Liver (tissue), 9 donors: ENCODE results near the gene PFDN2. TPM values are rescaled to one million over a fixed set of nuclear protein-coding genes. Genes with fewer than 3 reads are reported as not detected.

Source experiments
- DNase-seq: peaks from one replicate; pipeline ENCODE4 v3.0.0-alpha.2; 2017; ENCODE audit warnings: low spot score
- H3K27ac ChIP-seq, 2 donors: one replicate each; pipeline ENCODE4 v1.7.0; 2013; ENCODE audit warnings: inconsistent platforms in 2 of 2, low read length in 2 of 2, control low read depth in 1 of 2, low read depth in 1 of 2, mild to moderate bottlenecking in 1 of 2
- H3K27me3 ChIP-seq, 4 donors: one replicate each; pipeline versions ENCODE4 v1.6.1 to v1.7.0; 2013; ENCODE audit warnings: low read length in 3 of 4, inconsistent platforms in 1 of 4, mild to moderate bottlenecking in 1 of 4, moderate library complexity in 1 of 4; ENCODE audit not compliant: control insufficient read depth in 4 of 4, insufficient read depth in 4 of 4
- H3K36me3 ChIP-seq, 4 donors: one replicate each; pipeline versions ENCODE4 v1.6.1 to v1.7.0; 2013; ENCODE audit warnings: low read length in 3 of 4, mild to moderate bottlenecking in 3 of 4, low read depth in 1 of 4, moderate library complexity in 1 of 4; ENCODE audit not compliant: control insufficient read depth in 4 of 4, insufficient read depth in 3 of 4
- H3K4me1 ChIP-seq, 4 donors: one replicate each; pipeline versions ENCODE4 v1.6.1 to v1.7.0; 2013; ENCODE audit warnings: low read length in 3 of 4, mild to moderate bottlenecking in 3 of 4, moderate library complexity in 1 of 4; ENCODE audit not compliant: control insufficient read depth in 4 of 4, insufficient read depth in 4 of 4
- H3K4me3 ChIP-seq, 3 donors: one replicate each; pipeline versions ENCODE4 v1.6.1 to v1.7.0; 2013; ENCODE audit warnings: low read length in 3 of 3, control low read depth in 1 of 3, low read depth in 1 of 3, mild to moderate bottlenecking in 1 of 3
- H3K9ac ChIP-seq, 2 donors: one replicate each; pipeline ENCODE4 v1.7.0; 2013; ENCODE audit warnings: low read length in 2 of 2, mild to moderate bottlenecking in 2 of 2, moderate library complexity in 2 of 2, control low read depth in 1 of 2, low read depth in 1 of 2
- H3K9me3 ChIP-seq, 4 donors: one replicate each; pipeline versions ENCODE4 v1.6.1 to v1.7.0; 2013; ENCODE audit warnings: low read length in 3 of 4; ENCODE audit not compliant: control insufficient read depth in 4 of 4
- EGR1 ChIP-seq, 2 donors: IDR thresholded peaks; 2 replicates each; pipeline ENCODE4 v1.6.1; 2016 to 2018; ENCODE audit warnings: antibody characterized with exemption in 2 of 2, low read depth in 2 of 2
- FOXA1 ChIP-seq: IDR thresholded peaks from 2 replicates; pipeline ENCODE4 v1.6.1; 2016; ENCODE audit warnings: antibody characterized with exemption
- FOXA2 ChIP-seq: IDR thresholded peaks from 2 replicates; pipeline ENCODE4 v1.6.1; 2016; ENCODE audit warnings: antibody characterized with exemption
- GABPA ChIP-seq, 2 donors: IDR thresholded peaks in 1 of 2; conservative IDR thresholded peaks in 1 of 2; 2 replicates each; pipeline ENCODE4 v1.6.1; 2016; ENCODE audit warnings: antibody characterized with exemption in 2 of 2, mild to moderate bottlenecking in 1 of 2, moderate library complexity in 1 of 2
- HNF4A ChIP-seq, 2 donors: conservative IDR thresholded peaks; 2 replicates each; pipeline ENCODE4 v1.6.1; 2016; ENCODE audit warnings: antibody characterized with exemption in 2 of 2, mild to moderate bottlenecking in 2 of 2
- HNF4G ChIP-seq: IDR thresholded peaks from 2 replicates; pipeline ENCODE4 v1.6.1; 2016; ENCODE audit warnings: antibody characterized with exemption
- JUND ChIP-seq, 2 donors: IDR thresholded peaks; 2 replicates each; pipeline ENCODE4 v1.6.1; 2016; ENCODE audit warnings: antibody characterized with exemption in 2 of 2
- NR2F2 ChIP-seq: IDR thresholded peaks from 2 replicates; pipeline ENCODE4 v1.6.1; 2016; ENCODE audit warnings: antibody characterized with exemption
- RAD21 ChIP-seq, 2 donors: IDR thresholded peaks; 2 replicates each; pipeline ENCODE4 v1.6.1; 2016; ENCODE audit warnings: antibody characterized with exemption in 2 of 2, mild to moderate bottlenecking in 2 of 2
- RXRA ChIP-seq, 2 donors: IDR thresholded peaks; 2 replicates each; pipeline ENCODE4 v1.6.1; 2017 to 2018; ENCODE audit warnings: antibody characterized with exemption in 2 of 2, mild to moderate bottlenecking in 1 of 2
- SP1 ChIP-seq: IDR thresholded peaks from 2 replicates; pipeline ENCODE4 v1.6.1; 2018; ENCODE audit warnings: antibody characterized with exemption, mild to moderate bottlenecking
- TAF1 ChIP-seq: conservative IDR thresholded peaks from 2 replicates; pipeline ENCODE4 v1.6.1; 2016; ENCODE audit warnings: antibody characterized with exemption, mild to moderate bottlenecking
- YY1 ChIP-seq: IDR thresholded peaks from 2 replicates; pipeline ENCODE4 v1.6.1; 2016; ENCODE audit warnings: antibody characterized with exemption, mild to moderate bottlenecking
- WGBS: extraction: QIAGEN DNeasy Blood & Tissue Kit; methylation state at CpG from one replicate; pipeline ENCODE4 v1.1.7; 2013; 5-methylcytosine and 5-hydroxymethylcytosine counted together
- polyA plus RNA-seq, 2 donors: library from polyadenylated mRNA; stranded (reverse) in 1 of 2; unstranded in 1 of 2; fragments of 200-250 nt in 1 of 2; fragments of >200 nt in 1 of 2; fragmentation: Nextera tagmentation in 1 of 2; extraction: Ambion mirVana in 1 of 2; gene quantifications; one replicate each; pipeline versions ENCODE4 v1.2.1 to v1.2.3, GENCODE V29; 2013 to 2015
- total RNA-seq, 2 donors: library from RNA; depleted of rRNA; stranded (reverse); fragments of >200 nt; gene quantifications; one replicate each; pipeline ENCODE4 v1.2.3, GENCODE V29; 2014
- TF ChIP-seq, protein P1 (sequence below): IDR thresholded peaks from 2 replicates; pipeline ENCODE4 v1.6.1; 2016; ENCODE audit warnings: antibody characterized with exemption
- TF ChIP-seq, protein P2 (sequence below): fragments of 150-350 bp; IDR thresholded peaks from 2 replicates; pipeline ENCODE4 v1.5.1; 2017; ENCODE audit warnings: improper control_type of control experiment, low read depth, low read length; ENCODE audit not compliant: missing input control
- TF ChIP-seq, protein P3 (sequence below): IDR thresholded peaks from 2 replicates; pipeline ENCODE4 v1.6.1; 2016; ENCODE audit warnings: antibody characterized with exemption
- TF ChIP-seq, protein P4 (sequence below): IDR thresholded peaks from 2 replicates; pipeline ENCODE4 v1.6.1; 2016; ENCODE audit warnings: antibody characterized with exemption
- TF ChIP-seq, protein P5 (sequence below): IDR thresholded peaks from 2 replicates; pipeline ENCODE4 v1.6.1; 2016; ENCODE audit warnings: antibody characterized with exemption, mild to moderate bottlenecking
- donor health status: healthy.
- donor health status: healthy.
- donor health status: healthy.
- donor health status: healthy.
- donor health status: healthy.

The PFDN2 gene
- total and polyA plus RNA-seq, 4 donors = 12.4 to 61.9 (median 34.0) TPM

DNA sequence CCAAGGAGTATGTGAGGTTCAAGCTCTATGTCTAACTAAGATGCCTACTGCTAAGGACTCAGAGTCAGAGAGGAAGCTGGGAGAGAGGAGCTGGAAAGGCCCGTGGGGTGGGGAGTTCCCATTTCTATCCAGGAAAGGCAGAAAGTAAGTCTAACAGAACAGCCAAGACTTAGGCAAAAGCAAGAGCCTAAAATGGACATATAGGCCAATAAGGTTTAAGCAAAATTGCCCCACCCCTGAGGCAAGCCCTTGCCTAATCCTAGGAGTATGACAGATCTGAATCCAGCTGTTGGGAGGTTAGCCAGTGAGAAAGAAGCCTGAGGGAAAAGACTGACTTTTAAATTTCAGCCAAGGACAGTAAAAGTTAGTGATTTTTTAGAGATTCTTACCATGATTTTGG is 21.3 kb downstream of the PFDN2 start:
- Histone ChIP-seq H3K27ac (no peak overlapping the region), H3K9ac (no peak overlapping the region), H3K4me3 (no peak overlapping the region), H3K9me3 (no peaks in the 10 kb centered on the region), H3K4me1 (peaks cover 2 to 24% (median 11%) of the 10 kb centered on the region in 4 donors), H3K27me3 (no peaks in the 10 kb centered on the region), H3K36me3 (peaks cover 0 to 15% (median 6%) of the 10 kb centered on the region in 4 donors)
- 62% methylated on average over 1 of the region's 1 CpG for WGBS
- no peak for DNase-seq
- TF ChIP-seq NR2F2 = no peak
- TF ChIP-seq, protein P1, sequence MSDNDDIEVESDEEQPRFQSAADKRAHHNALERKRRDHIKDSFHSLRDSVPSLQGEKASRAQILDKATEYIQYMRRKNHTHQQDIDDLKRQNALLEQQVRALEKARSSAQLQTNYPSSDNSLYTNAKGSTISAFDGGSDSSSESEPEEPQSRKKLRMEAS = no peak
- no peak for TF ChIP-seq HNF4G
- no peak for TF ChIP-seq FOXA1
- TF ChIP-seq, protein P2, sequence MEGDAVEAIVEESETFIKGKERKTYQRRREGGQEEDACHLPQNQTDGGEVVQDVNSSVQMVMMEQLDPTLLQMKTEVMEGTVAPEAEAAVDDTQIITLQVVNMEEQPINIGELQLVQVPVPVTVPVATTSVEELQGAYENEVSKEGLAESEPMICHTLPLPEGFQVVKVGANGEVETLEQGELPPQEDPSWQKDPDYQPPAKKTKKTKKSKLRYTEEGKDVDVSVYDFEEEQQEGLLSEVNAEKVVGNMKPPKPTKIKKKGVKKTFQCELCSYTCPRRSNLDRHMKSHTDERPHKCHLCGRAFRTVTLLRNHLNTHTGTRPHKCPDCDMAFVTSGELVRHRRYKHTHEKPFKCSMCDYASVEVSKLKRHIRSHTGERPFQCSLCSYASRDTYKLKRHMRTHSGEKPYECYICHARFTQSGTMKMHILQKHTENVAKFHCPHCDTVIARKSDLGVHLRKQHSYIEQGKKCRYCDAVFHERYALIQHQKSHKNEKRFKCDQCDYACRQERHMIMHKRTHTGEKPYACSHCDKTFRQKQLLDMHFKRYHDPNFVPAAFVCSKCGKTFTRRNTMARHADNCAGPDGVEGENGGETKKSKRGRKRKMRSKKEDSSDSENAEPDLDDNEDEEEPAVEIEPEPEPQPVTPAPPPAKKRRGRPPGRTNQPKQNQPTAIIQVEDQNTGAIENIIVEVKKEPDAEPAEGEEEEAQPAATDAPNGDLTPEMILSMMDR = no peak
- TF ChIP-seq, protein P3, sequence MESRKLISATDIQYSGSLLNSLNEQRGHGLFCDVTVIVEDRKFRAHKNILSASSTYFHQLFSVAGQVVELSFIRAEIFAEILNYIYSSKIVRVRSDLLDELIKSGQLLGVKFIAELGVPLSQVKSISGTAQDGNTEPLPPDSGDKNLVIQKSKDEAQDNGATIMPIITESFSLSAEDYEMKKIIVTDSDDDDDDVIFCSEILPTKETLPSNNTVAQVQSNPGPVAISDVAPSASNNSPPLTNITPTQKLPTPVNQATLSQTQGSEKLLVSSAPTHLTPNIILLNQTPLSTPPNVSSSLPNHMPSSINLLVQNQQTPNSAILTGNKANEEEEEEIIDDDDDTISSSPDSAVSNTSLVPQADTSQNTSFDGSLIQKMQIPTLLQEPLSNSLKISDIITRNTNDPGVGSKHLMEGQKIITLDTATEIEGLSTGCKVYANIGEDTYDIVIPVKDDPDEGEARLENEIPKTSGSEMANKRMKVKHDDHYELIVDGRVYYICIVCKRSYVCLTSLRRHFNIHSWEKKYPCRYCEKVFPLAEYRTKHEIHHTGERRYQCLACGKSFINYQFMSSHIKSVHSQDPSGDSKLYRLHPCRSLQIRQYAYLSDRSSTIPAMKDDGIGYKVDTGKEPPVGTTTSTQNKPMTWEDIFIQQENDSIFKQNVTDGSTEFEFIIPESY = no peak

DNA sequence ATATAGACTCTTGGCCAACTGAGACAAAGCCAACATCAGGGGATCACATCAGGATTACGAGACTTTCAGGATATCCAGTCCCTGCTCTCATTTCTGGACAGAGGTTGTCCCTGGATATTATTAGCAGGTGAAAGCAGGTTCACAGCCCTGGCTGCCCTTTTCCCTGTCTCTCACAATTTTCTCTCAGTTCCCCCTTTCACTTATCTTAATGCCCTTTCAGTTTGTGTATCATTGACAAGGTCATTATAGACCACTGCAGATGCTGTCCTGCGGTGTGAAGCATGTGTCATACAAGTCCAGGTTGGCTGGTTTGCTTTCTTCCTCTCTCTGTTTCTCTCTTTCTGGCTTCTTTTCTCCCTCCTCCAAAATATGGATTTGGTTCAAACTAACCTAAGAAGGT is 21.8 kb downstream of the PFDN2 start:
- no peaks in the 10 kb centered on the region for H3K9me3 ChIP-seq
- no peak overlapping the region for H3K9ac ChIP-seq
- H3K27ac ChIP-seq = no peak overlapping the region
- peaks cover 0 to 13% (median 5%) of the 10 kb centered on the region in 4 donors for H3K36me3 ChIP-seq
- TF ChIP-seq NR2F2 = no peak
- no peak for TF ChIP-seq EGR1 (IDR thresholded peaks at IDR 0.05; ENCODE audit: low read depth in 2 of 2)
- TF ChIP-seq YY1 = no peak
- TF ChIP-seq GABPA (IDR thresholded peaks at IDR 0.05 in 1 of 2, conservative IDR thresholded peaks at IDR 0.05 in 1 of 2) = no peak
- TF ChIP-seq, protein P2 = no peak
- no peak for TF ChIP-seq HNF4A (conservative IDR thresholded peaks at IDR 0.05)
- TF ChIP-seq, protein P3 = no peak
- TF ChIP-seq RAD21 (IDR thresholded peaks at IDR 0.05) = no peak
- TF ChIP-seq FOXA1 = no peak
- TF ChIP-seq FOXA2 = no peak
- TF ChIP-seq, protein P4, sequence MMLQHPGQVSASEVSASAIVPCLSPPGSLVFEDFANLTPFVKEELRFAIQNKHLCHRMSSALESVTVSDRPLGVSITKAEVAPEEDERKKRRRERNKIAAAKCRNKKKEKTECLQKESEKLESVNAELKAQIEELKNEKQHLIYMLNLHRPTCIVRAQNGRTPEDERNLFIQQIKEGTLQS = no peak
- TF ChIP-seq JUND (IDR thresholded peaks at IDR 0.05) = no peak
- no peak for TF ChIP-seq HNF4G
- TF ChIP-seq, protein P1 = no peak
- TF ChIP-seq TAF1 = no peak
- TF ChIP-seq, protein P5, sequence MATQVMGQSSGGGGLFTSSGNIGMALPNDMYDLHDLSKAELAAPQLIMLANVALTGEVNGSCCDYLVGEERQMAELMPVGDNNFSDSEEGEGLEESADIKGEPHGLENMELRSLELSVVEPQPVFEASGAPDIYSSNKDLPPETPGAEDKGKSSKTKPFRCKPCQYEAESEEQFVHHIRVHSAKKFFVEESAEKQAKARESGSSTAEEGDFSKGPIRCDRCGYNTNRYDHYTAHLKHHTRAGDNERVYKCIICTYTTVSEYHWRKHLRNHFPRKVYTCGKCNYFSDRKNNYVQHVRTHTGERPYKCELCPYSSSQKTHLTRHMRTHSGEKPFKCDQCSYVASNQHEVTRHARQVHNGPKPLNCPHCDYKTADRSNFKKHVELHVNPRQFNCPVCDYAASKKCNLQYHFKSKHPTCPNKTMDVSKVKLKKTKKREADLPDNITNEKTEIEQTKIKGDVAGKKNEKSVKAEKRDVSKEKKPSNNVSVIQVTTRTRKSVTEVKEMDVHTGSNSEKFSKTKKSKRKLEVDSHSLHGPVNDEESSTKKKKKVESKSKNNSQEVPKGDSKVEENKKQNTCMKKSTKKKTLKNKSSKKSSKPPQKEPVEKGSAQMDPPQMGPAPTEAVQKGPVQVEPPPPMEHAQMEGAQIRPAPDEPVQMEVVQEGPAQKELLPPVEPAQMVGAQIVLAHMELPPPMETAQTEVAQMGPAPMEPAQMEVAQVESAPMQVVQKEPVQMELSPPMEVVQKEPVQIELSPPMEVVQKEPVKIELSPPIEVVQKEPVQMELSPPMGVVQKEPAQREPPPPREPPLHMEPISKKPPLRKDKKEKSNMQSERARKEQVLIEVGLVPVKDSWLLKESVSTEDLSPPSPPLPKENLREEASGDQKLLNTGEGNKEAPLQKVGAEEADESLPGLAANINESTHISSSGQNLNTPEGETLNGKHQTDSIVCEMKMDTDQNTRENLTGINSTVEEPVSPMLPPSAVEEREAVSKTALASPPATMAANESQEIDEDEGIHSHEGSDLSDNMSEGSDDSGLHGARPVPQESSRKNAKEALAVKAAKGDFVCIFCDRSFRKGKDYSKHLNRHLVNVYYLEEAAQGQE = no peak
- no peak for TF ChIP-seq RXRA (IDR thresholded peaks at IDR 0.05)
- TF ChIP-seq SP1 = no peak
- peaks cover 2 to 24% (median 11%) of the 10 kb centered on the region in 4 donors for H3K4me1 ChIP-seq
- no peak for DNase-seq
- H3K27me3 ChIP-seq = no peaks in the 10 kb centered on the region
- H3K4me3 ChIP-seq = no peak overlapping the region
- 96% methylated on average over 2 of the region's 2 CpGs for WGBS
